Measurements from ENCODE around the gene DNAH12.

The DNAH12 gene, protein sequence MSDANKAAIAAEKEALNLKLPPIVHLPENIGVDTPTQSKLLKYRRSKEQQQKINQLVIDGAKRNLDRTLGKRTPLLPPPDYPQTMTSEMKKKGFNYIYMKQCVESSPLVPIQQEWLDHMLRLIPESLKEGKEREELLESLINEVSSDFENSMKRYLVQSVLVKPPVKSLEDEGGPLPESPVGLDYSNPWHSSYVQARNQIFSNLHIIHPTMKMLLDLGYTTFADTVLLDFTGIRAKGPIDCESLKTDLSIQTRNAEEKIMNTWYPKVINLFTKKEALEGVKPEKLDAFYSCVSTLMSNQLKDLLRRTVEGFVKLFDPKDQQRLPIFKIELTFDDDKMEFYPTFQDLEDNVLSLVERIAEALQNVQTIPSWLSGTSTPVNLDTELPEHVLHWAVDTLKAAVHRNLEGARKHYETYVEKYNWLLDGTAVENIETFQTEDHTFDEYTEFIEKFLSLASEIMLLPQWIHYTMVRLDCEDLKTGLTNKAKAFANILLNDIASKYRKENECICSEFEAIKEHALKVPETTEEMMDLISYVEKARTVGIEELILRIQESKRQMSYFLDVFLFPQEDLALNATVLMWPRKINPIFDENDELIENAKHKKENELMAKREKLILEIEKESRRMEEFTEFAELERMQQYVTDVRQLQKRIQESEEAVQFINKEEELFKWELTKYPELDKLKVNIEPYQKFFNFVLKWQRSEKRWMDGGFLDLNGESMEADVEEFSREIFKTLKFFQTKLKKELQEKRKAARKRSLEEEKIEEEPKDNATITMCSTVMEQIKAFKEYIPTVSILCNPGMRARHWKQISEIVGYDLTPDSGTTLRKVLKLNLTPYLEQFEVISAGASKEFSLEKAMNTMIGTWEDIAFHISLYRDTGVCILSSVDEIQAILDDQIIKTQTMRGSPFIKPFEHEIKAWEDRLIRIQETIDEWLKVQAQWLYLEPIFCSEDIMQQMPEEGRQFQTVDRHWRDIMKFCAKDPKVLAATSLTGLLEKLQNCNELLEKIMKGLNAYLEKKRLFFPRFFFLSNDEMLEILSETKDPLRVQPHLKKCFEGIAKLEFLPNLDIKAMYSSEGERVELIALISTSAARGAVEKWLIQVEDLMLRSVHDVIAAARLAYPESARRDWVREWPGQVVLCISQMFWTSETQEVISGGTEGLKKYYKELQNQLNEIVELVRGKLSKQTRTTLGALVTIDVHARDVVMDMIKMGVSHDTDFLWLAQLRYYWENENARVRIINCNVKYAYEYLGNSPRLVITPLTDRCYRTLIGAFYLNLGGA (N-terminal part only)

GRCh38 chr3:57544181-57545125 lies at the start of gene DNAH12:
Gene DNAH12, minus strand, starts transcription at chr3:57544344. Its CDS starts 1,474 bp downstream, at chr3:57542870.
- TF ChIP-seq, protein P1, sequence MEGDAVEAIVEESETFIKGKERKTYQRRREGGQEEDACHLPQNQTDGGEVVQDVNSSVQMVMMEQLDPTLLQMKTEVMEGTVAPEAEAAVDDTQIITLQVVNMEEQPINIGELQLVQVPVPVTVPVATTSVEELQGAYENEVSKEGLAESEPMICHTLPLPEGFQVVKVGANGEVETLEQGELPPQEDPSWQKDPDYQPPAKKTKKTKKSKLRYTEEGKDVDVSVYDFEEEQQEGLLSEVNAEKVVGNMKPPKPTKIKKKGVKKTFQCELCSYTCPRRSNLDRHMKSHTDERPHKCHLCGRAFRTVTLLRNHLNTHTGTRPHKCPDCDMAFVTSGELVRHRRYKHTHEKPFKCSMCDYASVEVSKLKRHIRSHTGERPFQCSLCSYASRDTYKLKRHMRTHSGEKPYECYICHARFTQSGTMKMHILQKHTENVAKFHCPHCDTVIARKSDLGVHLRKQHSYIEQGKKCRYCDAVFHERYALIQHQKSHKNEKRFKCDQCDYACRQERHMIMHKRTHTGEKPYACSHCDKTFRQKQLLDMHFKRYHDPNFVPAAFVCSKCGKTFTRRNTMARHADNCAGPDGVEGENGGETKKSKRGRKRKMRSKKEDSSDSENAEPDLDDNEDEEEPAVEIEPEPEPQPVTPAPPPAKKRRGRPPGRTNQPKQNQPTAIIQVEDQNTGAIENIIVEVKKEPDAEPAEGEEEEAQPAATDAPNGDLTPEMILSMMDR (IDR thresholded peaks at IDR 0.05; ENCODE audit: borderline replicate concordance, insufficient read depth, low read depth, low read length): no peak
- no peak within 1 kb of the TSS for H3K4me3 ChIP-seq (ENCODE audit: low read depth, low read length)

DNA sequence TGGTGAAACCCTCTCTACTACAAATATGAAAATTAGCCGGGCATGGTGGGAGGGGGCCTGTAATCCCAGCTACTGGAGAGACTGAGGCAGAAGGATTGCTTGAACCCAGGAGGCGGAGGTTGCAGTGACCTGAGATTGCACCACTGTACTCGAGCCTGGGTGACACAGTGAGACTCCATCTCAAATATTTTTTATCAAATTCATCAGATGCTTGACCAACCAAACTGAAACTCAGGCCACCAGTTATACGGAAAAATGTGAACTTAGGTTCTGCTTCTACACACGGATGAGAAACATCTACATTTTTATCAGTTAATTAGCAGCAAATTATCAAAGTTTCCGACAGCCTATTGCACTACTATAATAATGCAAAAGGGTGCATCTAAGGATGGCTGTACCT lies 48.2 kb upstream of the DNAH12 start:
- no peak overlapping the region for H3K4me3 ChIP-seq (ENCODE audit: low read depth, low read length)
- TF ChIP-seq, protein P1 (IDR thresholded peaks at IDR 0.05; ENCODE audit: borderline replicate concordance, insufficient read depth, low read depth, low read length): no peak

DNA sequence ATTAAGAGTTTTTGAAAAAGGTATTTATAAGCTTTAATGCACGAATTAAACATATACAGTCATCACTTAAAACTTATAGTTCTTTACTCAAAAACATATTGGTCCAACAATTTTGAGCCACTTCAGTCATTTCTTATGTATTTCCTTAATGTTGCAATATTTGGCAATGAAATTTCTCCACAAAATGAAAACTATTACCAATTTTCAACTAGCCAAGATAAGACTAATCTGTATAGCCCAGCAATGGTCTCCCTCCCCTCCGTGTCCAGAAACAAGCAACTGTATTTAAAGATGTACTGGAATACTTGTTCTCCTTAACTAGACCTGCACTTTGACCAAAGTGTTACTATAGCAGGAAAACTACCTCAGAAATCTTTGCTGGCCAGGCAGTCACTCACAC lies 43.8 kb upstream of the DNAH12 start:
- TF ChIP-seq, protein P1 (IDR thresholded peaks at IDR 0.05; ENCODE audit: borderline replicate concordance, insufficient read depth, low read depth, low read length): no peak
- H3K4me3 ChIP-seq (ENCODE audit: low read depth, low read length): no peak overlapping the region

DNA sequence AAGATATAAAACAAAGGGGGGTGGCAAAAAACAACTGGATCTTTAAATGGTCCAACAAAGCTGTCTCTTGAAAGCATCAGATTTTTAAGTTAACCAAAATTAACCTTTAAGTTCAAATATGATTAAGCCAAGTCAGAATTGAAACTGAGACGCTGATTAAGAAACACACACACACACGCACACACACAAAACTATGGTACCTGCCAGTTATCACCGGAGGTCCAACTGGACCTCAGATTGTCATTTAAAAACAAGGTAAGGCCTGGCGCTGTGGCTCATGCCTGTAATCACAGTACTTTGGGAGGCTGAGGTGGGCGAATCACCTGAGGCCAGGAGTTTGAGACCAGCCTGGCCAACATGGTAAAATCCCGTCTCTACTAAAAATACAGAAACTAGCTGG lies 42.6 kb upstream of the DNAH12 start:
- TF ChIP-seq, protein P1 (IDR thresholded peaks at IDR 0.05; ENCODE audit: borderline replicate concordance, insufficient read depth, low read depth, low read length): no peak
- H3K4me3 ChIP-seq (ENCODE audit: low read depth, low read length): no peak overlapping the region

DNA sequence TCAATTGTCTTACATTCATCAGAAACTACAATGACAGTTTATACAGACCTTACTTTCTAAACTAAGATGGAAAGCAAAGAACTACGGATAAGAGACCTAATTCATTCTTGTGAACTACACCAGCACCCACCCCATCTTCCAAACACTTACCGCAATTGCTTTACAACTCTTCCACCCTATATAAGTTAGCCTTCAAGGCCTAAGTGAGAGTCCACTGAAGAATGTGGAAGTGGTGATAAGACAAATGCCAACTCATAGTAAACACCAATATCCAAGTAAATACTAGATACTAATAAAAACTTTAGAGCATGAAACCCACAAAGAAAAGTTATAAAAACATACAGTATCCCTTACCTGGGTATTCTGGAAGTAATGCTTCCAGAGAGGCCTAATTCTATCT lies 39.4 kb upstream of the DNAH12 start:
- TF ChIP-seq, protein P1 (IDR thresholded peaks at IDR 0.05; ENCODE audit: borderline replicate concordance, insufficient read depth, low read depth, low read length): no peak
- no peak overlapping the region for H3K4me3 ChIP-seq (ENCODE audit: low read depth, low read length)

All from GM12875 (cell line).